Mesenchymal stem cell (in vitro differentiated cells and primary cell): ENCODE results near the gene PRMT3.

Experiments used
- DNase-seq: peaks from one replicate; pipeline ENCODE4 v3.0.0-alpha.2; 2013
- H2AFZ ChIP-seq: one replicate; pipeline ENCODE4 v1.6.1; 2013; ENCODE audit warnings: low read depth, mild to moderate bottlenecking, control low read depth, inconsistent platforms, low read length, moderate library complexity
- H2AK5ac ChIP-seq: 2 replicates; pipeline ENCODE4 v1.6.1; 2013; ENCODE audit warnings: low read length, moderate library complexity, mild to moderate bottlenecking, inconsistent platforms; ENCODE audit not compliant: severe bottlenecking
- H2BK120ac ChIP-seq: one replicate; pipeline ENCODE4 v1.6.1; 2013; ENCODE audit warnings: low read depth, mild to moderate bottlenecking, inconsistent platforms, low read length, moderate library complexity
- H2BK12ac ChIP-seq, 2 experiments: one replicate each; pipeline ENCODE4 v1.6.1; 2013; ENCODE audit warnings: inconsistent platforms in 2 of 2, low read length in 2 of 2, mild to moderate bottlenecking in 2 of 2, moderate library complexity in 2 of 2, control low read depth in 1 of 2
- H2BK15ac ChIP-seq: one replicate; pipeline ENCODE4 v1.6.1; 2013; ENCODE audit warnings: mild to moderate bottlenecking, low read depth, inconsistent platforms; ENCODE audit not compliant: poor library complexity, severe bottlenecking
- H2BK5ac ChIP-seq: 2 replicates; pipeline ENCODE4 v1.6.1; 2013; ENCODE audit warnings: low read depth, mild to moderate bottlenecking, low read length, control low read depth, inconsistent platforms; ENCODE audit not compliant: poor library complexity, severe bottlenecking
- H3K14ac ChIP-seq, 2 experiments: one replicate each; pipeline ENCODE4 v1.6.1; 2013; ENCODE audit warnings: inconsistent platforms in 2 of 2, low read length in 2 of 2, control low read depth in 1 of 2, mild to moderate bottlenecking in 1 of 2, moderate library complexity in 1 of 2
- H3K18ac ChIP-seq, 2 experiments: one replicate each; pipeline ENCODE4 v1.6.1; 2013; ENCODE audit warnings: inconsistent platforms in 2 of 2, low read length in 2 of 2, control low read depth in 1 of 2, low read depth in 1 of 2, mild to moderate bottlenecking in 1 of 2
- H3K23ac ChIP-seq, 2 experiments: one replicate each; pipeline ENCODE4 v1.6.1; 2013; ENCODE audit warnings: inconsistent platforms in 2 of 2, low read length in 2 of 2, mild to moderate bottlenecking in 2 of 2, moderate library complexity in 2 of 2, control low read depth in 1 of 2
- H3K27ac ChIP-seq: 2 replicates; pipeline ENCODE4 v1.5.1; 2013; ENCODE audit warnings: mild to moderate bottlenecking, moderate library complexity, low read length, control low read depth, inconsistent platforms; ENCODE audit not compliant: poor library complexity, severe bottlenecking
- H3K27me3 ChIP-seq, 2 experiments: 2 replicates each; pipeline versions ENCODE4 v1.6.1 to v1.7.0; 2013; ENCODE audit warnings: low read length in 2 of 2, mild to moderate bottlenecking in 2 of 2, moderate library complexity in 2 of 2, control low read depth in 1 of 2, inconsistent platforms in 1 of 2; ENCODE audit not compliant: control insufficient read depth in 1 of 2, insufficient read depth in 1 of 2
- H3K36me3 ChIP-seq, 2 experiments: 2 replicates each; pipeline versions ENCODE4 v1.6.1 to v1.7.0; 2013; ENCODE audit warnings: low read length in 2 of 2, control low read depth in 1 of 2, inconsistent platforms in 1 of 2, low read depth in 1 of 2, mild to moderate bottlenecking in 1 of 2; ENCODE audit not compliant: insufficient read depth in 2 of 2, control insufficient read depth in 1 of 2
- H3K4ac ChIP-seq, 2 experiments: one replicate each; pipeline ENCODE4 v1.6.1; 2013; ENCODE audit warnings: inconsistent platforms in 2 of 2, low read length in 2 of 2, mild to moderate bottlenecking in 2 of 2, moderate library complexity in 2 of 2, control low read depth in 1 of 2, low read depth in 1 of 2
- H3K4me1 ChIP-seq: 2 replicates; pipeline ENCODE4 v1.6.1; 2013; ENCODE audit warnings: low read depth, low read length, control low read depth; ENCODE audit not compliant: control insufficient read depth, insufficient read depth
- H3K4me2 ChIP-seq: 2 replicates; pipeline ENCODE4 v1.6.1; 2013; ENCODE audit warnings: low read length, mild to moderate bottlenecking, inconsistent platforms; ENCODE audit not compliant: poor library complexity, severe bottlenecking
- H3K4me3 ChIP-seq, 2 experiments: 2 replicates each; pipeline versions ENCODE4 v1.5.1 to v1.7.0; 2013; ENCODE audit warnings: low read length in 2 of 2, mild to moderate bottlenecking in 2 of 2, control low read depth in 1 of 2, low read depth in 1 of 2; ENCODE audit not compliant: insufficient read depth in 1 of 2
- H3K79me1 ChIP-seq: replicated peaks from 2 replicates; pipeline ENCODE4 v1.6.1; 2013; ENCODE audit warnings: mild to moderate bottlenecking, control low read depth, low read length, inconsistent platforms; ENCODE audit not compliant: poor library complexity, severe bottlenecking
- H3K9ac ChIP-seq: 2 replicates; pipeline ENCODE4 v1.7.0; 2013; ENCODE audit warnings: mild to moderate bottlenecking, low read length, moderate library complexity
- H3K9me3 ChIP-seq: 2 replicates; pipeline ENCODE4 v1.7.0; 2013; ENCODE audit warnings: mild to moderate bottlenecking, low read length; ENCODE audit not compliant: control insufficient read depth
- H4K8ac ChIP-seq: one replicate; pipeline ENCODE4 v1.6.1; 2013; ENCODE audit warnings: inconsistent platforms, mild to moderate bottlenecking, low read length, moderate library complexity
- H4K91ac ChIP-seq: one replicate; pipeline ENCODE4 v1.6.1; 2013; ENCODE audit warnings: mild to moderate bottlenecking, low read length, inconsistent platforms
- whole genome bisulfite sequencing: methylation state at CpG from one replicate; pipeline ENCODE4 v1.1.7; 2013; ENCODE audit warnings: mixed read lengths; 5-methylcytosine and 5-hydroxymethylcytosine counted together

PRMT3 gene

GRCh38 chr11:20415432-20415831, 27.9 kb downstream of the PRMT3 start:
- H2AFZ ChIP-seq: no peak overlapping the region
- no peak overlapping the region for H3K9ac ChIP-seq
- H4K8ac ChIP-seq: no peak overlapping the region
- no peaks in the 10 kb centered on the region for H3K4me1 ChIP-seq
- H3K4me2 ChIP-seq: no peak overlapping the region
- no peak overlapping the region for H2BK15ac ChIP-seq
- H3K18ac ChIP-seq: no peak overlapping the region
- no peak overlapping the region for H2BK120ac ChIP-seq
- H3K14ac ChIP-seq: no peak overlapping the region
- no peak overlapping the region for H4K91ac ChIP-seq
- no peak overlapping the region for H2BK5ac ChIP-seq
- H3K4ac ChIP-seq: no peak overlapping the region
- peaks cover 3 to 59% of the 10 kb centered on the region in 2 experiments for H3K36me3 ChIP-seq
- no peaks in the 10 kb centered on the region for H3K9me3 ChIP-seq
- no peak overlapping the region for H3K27ac ChIP-seq
- H3K27me3 ChIP-seq: no peaks in the 10 kb centered on the region
- no peak overlapping the region for H2BK12ac ChIP-seq
- H3K4me3 ChIP-seq: no peak overlapping the region
- H3K23ac ChIP-seq: no peak overlapping the region
- H2AK5ac ChIP-seq: no peak overlapping the region
- DNase-seq: no peak
- H3K79me1 ChIP-seq: peaks cover 2% of the 10 kb centered on the region

GRCh38 chr11:20417771-20418170, 30.3 kb downstream of the PRMT3 start:
- Histone ChIP-seq H3K4ac (no peak overlapping the region), H3K4me2 (no peak overlapping the region), H4K8ac (no peak overlapping the region), H2BK12ac (no peak overlapping the region), H4K91ac (no peak overlapping the region), H2BK120ac (no peak overlapping the region), H3K9me3 (no peaks in the 10 kb centered on the region), H3K4me3 (no peak overlapping the region), H3K23ac (no peak overlapping the region), H2BK15ac (no peak overlapping the region), H2AK5ac (no peak overlapping the region), H3K36me3 (peaks cover 8 to 53% of the 10 kb centered on the region in 2 experiments), H2BK5ac (no peak overlapping the region), H3K27me3 (no peaks in the 10 kb centered on the region), H3K79me1 (peaks cover 4% of the 10 kb centered on the region), H2AFZ (no peak overlapping the region), H3K18ac (no peak overlapping the region), H3K14ac (no peak overlapping the region), H3K9ac (no peak overlapping the region), H3K27ac (no peak overlapping the region), H3K4me1 (no peaks in the 10 kb centered on the region)
- WGBS: 75% methylated on average over 2 of the region's 2 CpGs
- DNase-seq: no peak

GRCh38 chr11:20421946-20422345, 34.4 kb downstream of the PRMT3 start:
- no peak overlapping the region for H3K4me2 ChIP-seq
- H2AK5ac ChIP-seq: no peak overlapping the region
- no peaks in the 10 kb centered on the region for H3K9me3 ChIP-seq
- no peak overlapping the region for H2BK12ac ChIP-seq
- no peak overlapping the region for H2BK15ac ChIP-seq
- no peak overlapping the region for H3K18ac ChIP-seq
- H3K27me3 ChIP-seq: no peaks in the 10 kb centered on the region
- H3K23ac ChIP-seq: no peak overlapping the region
- no peak overlapping the region for H2BK5ac ChIP-seq
- no peak overlapping the region for H2AFZ ChIP-seq
- 22% methylated on average over 1 of the region's 2 CpGs for WGBS
- H4K8ac ChIP-seq: no peak overlapping the region
- DNase-seq: no peak
- no peak overlapping the region for H3K14ac ChIP-seq
- H3K9ac ChIP-seq: no peak overlapping the region
- no peak overlapping the region for H3K4ac ChIP-seq
- no peak overlapping the region for H2BK120ac ChIP-seq
- H4K91ac ChIP-seq: no peak overlapping the region
- peaks cover 8 to 31% of the 10 kb centered on the region in 2 experiments for H3K36me3 ChIP-seq
- H3K27ac ChIP-seq: no peak overlapping the region
- H3K79me1 ChIP-seq: peaks cover 4% of the 10 kb centered on the region
- H3K4me1 ChIP-seq: no peaks in the 10 kb centered on the region
- no peak overlapping the region for H3K4me3 ChIP-seq

GRCh38 chr11:20429216-20429615, 41.7 kb downstream of the PRMT3 start:
- no peak overlapping the region for H4K8ac ChIP-seq
- no peak overlapping the region for H2AFZ ChIP-seq
- H3K18ac ChIP-seq: no peak overlapping the region
- H3K14ac ChIP-seq: no peak overlapping the region
- no peaks in the 10 kb centered on the region for H3K4me1 ChIP-seq
- H3K9me3 ChIP-seq: no peaks in the 10 kb centered on the region
- H2BK5ac ChIP-seq: no peak overlapping the region
- no peak overlapping the region for H3K27ac ChIP-seq
- DNase-seq: no peak
- no peak overlapping the region for H2AK5ac ChIP-seq
- no peak overlapping the region for H2BK15ac ChIP-seq
- H3K23ac ChIP-seq: no peak overlapping the region
- H2BK12ac ChIP-seq: no peak overlapping the region
- H3K4me2 ChIP-seq: no peak overlapping the region
- no peak overlapping the region for H2BK120ac ChIP-seq
- WGBS: 97% methylated on average over 4 of the region's 5 CpGs
- H4K91ac ChIP-seq: no peak overlapping the region
- no peak overlapping the region for H3K9ac ChIP-seq
- peaks cover 0 to 25% of the 10 kb centered on the region in 2 experiments for H3K36me3 ChIP-seq
- peaks cover 1% of the 10 kb centered on the region for H3K79me1 ChIP-seq
- H3K4ac ChIP-seq: no peak overlapping the region
- no peaks in the 10 kb centered on the region for H3K27me3 ChIP-seq
- H3K4me3 ChIP-seq: no peak overlapping the region
